NB4 (cell line): Measurements from ENCODE around the gene GDF10.

Source experiments
- MYC ChIP-seq: IDR thresholded peaks from 2 replicates; pipeline ENCODE4 v1.6.1; 2011; ENCODE audit warnings: low read depth, low read length
- POLR2A ChIP-seq: IDR thresholded peaks from 2 replicates; pipeline ENCODE4 v1.6.1; 2011; ENCODE audit warnings: mild to moderate bottlenecking; ENCODE audit not compliant: insufficient read length; ENCODE audit errors: extremely low read depth
- TF ChIP-seq, protein P1 (sequence below): IDR thresholded peaks from one replicate; pipeline ENCODE4 v1.5.1; 2012; ENCODE audit warnings: low read depth, low read length
- TF ChIP-seq, protein P2 (sequence below): IDR thresholded peaks from 2 replicates; pipeline ENCODE4 v1.6.1; 2011; ENCODE audit warnings: low read depth, low read length

DNA sequence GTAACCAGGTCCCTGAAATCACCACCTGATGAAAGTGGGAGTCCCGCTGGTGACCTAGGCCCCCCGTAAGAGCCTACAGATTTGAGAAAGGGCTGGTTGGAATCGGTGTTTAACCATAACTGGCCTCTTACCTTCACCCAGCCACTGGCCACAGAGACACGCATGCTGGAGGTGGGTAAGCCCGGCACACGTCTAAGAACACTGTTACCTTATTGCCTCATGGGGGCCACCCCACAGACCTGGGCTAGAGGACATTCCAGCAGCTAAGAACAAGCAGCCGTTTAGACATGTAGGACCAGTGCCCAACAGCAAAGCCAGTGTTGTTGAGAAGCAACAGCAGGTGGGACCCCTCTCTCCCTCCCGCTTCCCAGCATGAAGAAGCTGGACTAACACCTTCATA is 19.8 kb downstream of the GDF10 start:
- TF ChIP-seq, protein P1, sequence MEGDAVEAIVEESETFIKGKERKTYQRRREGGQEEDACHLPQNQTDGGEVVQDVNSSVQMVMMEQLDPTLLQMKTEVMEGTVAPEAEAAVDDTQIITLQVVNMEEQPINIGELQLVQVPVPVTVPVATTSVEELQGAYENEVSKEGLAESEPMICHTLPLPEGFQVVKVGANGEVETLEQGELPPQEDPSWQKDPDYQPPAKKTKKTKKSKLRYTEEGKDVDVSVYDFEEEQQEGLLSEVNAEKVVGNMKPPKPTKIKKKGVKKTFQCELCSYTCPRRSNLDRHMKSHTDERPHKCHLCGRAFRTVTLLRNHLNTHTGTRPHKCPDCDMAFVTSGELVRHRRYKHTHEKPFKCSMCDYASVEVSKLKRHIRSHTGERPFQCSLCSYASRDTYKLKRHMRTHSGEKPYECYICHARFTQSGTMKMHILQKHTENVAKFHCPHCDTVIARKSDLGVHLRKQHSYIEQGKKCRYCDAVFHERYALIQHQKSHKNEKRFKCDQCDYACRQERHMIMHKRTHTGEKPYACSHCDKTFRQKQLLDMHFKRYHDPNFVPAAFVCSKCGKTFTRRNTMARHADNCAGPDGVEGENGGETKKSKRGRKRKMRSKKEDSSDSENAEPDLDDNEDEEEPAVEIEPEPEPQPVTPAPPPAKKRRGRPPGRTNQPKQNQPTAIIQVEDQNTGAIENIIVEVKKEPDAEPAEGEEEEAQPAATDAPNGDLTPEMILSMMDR: no peak
- TF ChIP-seq, protein P2, sequence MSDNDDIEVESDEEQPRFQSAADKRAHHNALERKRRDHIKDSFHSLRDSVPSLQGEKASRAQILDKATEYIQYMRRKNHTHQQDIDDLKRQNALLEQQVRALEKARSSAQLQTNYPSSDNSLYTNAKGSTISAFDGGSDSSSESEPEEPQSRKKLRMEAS: no peak
- TF ChIP-seq POLR2A (no peak), MYC (no peak)
